HG03521 (cell line): ENCODE results near the gene ZNF585A.

ENCODE experiments used
- ATAC-seq: cut with Tn5 transposase; IDR thresholded peaks from one replicate; pipeline ENCODE4 v1.9.1; 2021; ENCODE audit warnings: mild to moderate bottlenecking, moderate library complexity; ENCODE audit not compliant: unreplicated experiment

ZNF585A gene

GRCh38 chr19:37095859-37096258, 76.6 kb downstream of the ZNF585A start:
- no peak for ATAC-seq
